Heart left ventricle (tissue), 13 donors: ENCODE data around the gene DHCR24.

Source experiments
- POLR2A ChIP-seq, 2 donors: fragments of 450-650 bp; IDR thresholded peaks; one replicate each; pipeline ENCODE4 v1.6.1; 2017; ENCODE audit warnings: antibody characterized with exemption in 2 of 2, mild to moderate bottlenecking in 2 of 2, moderate library complexity in 2 of 2
- TF ChIP-seq, protein P1 (sequence below), 12 donors: fragments of 200-600 bp; sonication (generic) in 4 of 12; IDR thresholded peaks; one replicate each; pipeline versions ENCODE4 v1.5.0 to v1.8.0; 2018 to 2022; ENCODE audit warnings: antibody characterized with exemption in 12 of 12, mild to moderate bottlenecking in 5 of 12
- donor health status: ischemic (EF 13 %, LVEDD 7.1; RV severe dilation, severe dysfunction).
- donor health status: DM: no; HTN: yes; CAD: no.
- donor health status: DM: no; HTN: no; CAD: no.
- donor health status: ischemic (EF 25% LVEDD 6.9; RV normal size, moderate dysfunction).
- donor health status: ischemic (EF 25% LVEDD 5.7; RV mildly dilated, moderate dysfunction).
- donor health status: ischemic (EF 35%, LVEDD 5.7; RV mildly dilated, moderate dysfunction).
- donor health status: nonischemic (EF 11% LVEDD 7.7; RV severe dilation, severe dysfunction).
- donor health status: DM: yes; HTN: yes; CAD: no.
- donor health status: PGD.
- donor health status: ischemic (EF 29% LVEDD 5.4; RV normal size, mild dysfunction).
- donor health status: nonischemic (EF 23%, LVEDD 6.1; RV moderate dilation, normal function).

GRCh38 chr1:54922921-54923421, 36.0 kb upstream of the DHCR24 start:
- TF ChIP-seq, protein P1, sequence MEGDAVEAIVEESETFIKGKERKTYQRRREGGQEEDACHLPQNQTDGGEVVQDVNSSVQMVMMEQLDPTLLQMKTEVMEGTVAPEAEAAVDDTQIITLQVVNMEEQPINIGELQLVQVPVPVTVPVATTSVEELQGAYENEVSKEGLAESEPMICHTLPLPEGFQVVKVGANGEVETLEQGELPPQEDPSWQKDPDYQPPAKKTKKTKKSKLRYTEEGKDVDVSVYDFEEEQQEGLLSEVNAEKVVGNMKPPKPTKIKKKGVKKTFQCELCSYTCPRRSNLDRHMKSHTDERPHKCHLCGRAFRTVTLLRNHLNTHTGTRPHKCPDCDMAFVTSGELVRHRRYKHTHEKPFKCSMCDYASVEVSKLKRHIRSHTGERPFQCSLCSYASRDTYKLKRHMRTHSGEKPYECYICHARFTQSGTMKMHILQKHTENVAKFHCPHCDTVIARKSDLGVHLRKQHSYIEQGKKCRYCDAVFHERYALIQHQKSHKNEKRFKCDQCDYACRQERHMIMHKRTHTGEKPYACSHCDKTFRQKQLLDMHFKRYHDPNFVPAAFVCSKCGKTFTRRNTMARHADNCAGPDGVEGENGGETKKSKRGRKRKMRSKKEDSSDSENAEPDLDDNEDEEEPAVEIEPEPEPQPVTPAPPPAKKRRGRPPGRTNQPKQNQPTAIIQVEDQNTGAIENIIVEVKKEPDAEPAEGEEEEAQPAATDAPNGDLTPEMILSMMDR (IDR thresholded peaks at IDR 0.05): no peak
- TF ChIP-seq POLR2A (IDR thresholded peaks at IDR 0.05): no peak
